NK-92 (cell line): ENCODE measurements around the gene VWA5B1.

ENCODE experiments used
- DNase-seq: peaks from one replicate; lab custom pipeline; 2025; ENCODE audit not compliant: unreplicated experiment; lab: John Stamatoyannopoulos, UW

VWA5B1 gene

DNA sequence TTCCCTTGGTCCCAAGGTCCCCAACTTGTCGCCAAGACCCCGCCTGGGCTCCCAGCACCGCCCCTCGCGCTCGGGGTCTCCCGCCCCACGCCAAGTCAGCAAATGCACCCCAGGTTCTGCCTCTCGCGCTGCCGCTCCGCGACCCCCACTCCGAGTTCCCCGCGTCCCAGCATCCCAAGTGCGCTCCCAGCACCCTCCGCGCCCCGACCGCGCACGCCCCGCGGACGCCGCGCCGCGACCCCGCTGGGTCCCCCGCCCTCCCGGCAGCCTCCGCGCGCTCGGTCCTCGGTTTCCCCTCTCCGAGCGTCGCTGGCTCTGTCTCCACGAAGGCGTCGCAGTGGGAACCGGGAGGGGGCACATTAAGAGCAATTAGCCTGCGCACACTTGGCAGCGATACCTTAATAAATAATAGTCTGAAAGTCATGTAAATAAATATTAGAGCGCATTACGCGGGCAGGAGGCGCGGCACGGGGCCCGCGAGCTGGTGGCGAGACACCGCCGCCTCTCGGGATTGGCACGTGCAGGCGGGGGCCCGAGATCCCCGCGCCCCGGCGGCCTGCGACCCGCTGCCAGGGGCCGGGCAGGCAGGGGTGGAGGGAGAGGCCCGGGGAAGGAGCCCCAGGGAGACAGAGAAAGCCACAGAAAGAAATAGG is 75.9 kb downstream of the VWA5B1 start:
- DNase-seq: no peak

DNA sequence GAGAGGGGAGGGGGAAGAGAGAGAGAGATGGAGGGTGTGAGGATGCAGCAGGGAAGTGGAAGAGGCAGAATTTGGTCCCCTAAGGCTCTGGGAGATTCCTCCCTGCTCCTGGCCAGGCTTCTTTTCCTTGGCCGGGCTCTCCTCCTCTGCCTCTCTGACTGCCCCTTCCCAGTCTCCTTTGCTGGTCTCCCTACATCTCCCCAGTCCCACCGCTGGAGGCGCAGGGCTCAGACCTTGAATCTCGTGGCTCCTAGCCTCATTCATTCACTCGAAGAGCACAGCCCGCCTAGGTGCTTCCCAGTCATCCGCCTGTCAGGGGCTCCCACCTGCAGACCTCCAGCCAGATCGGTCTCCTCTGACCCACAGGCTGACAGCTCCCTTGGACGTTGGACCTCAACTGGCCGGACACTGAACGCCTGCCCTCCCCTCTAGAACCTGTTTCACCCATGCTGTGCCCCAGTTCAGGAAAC is 76.5 kb downstream of the VWA5B1 start:
- DNase-seq: no peak

DNA sequence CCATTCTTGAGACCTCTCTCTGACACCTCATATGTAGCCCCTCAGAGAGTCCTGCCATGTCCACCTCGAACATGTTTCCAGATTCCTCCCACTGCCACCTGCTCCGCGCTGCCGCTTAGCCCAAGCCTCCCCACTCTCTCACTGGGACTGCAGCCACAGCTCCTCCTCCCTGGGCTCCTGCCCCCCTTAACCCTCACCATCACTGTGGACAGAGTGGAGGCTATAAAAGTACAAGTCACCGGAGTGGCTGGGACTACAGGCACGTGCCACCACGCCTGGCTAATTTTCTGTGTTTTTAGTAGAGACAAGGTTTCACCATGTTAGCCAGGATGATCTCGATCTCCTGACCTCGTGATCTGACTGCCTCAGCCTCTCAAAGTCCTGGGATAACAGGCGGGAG is 77.0 kb downstream of the VWA5B1 start:
- no peak for DNase-seq

DNA sequence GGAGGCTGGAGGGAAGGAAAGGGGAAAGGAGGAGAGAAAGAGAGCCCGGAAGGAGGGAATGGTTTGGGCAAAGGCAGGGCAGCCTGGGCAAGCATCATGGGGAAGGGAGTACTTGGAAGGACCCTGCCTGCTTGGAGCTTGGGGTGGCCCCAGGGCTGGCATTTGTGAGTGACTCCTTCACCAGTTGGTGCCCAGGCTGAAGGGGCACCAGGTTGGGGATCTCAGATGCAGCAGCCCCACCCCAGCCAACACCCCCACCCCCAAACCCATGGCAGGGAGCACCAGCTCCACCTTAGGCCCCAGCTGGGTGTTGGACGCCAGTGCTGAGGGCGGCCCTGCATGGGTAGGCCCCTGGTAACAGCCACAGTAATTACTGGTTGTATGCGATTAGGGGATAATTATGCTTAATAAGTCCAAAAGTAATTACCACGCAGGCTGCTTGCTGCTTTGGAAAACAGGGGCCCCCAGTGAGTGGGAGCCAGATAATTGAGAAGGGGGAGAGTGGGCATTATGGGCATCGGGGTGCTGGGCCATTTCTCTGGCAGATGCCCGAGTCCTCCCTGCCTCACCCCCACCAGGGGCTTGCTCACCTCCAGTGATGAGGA is 78.3 kb downstream of the VWA5B1 start:
- no peak for DNase-seq

DNA sequence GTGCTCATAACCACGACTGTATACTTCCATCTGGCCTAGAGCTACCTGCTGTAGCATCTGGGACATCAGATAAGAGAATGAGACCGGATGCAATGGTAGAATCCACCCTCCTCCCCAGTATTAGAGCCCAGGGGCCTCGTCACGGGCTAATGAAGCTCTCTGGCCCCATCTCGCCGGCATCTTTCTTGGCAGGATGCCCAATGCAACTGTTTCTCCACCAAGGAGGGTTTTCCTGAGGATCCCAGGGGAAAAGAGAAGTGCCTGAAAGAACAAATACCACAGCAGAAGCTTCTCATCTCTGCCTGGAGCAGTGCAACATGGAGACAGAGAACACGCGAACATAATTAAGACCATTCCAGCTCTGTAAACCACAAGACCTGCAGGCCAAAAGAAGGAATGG is 80.0 kb downstream of the VWA5B1 start:
- DNase-seq: no peak

DNA sequence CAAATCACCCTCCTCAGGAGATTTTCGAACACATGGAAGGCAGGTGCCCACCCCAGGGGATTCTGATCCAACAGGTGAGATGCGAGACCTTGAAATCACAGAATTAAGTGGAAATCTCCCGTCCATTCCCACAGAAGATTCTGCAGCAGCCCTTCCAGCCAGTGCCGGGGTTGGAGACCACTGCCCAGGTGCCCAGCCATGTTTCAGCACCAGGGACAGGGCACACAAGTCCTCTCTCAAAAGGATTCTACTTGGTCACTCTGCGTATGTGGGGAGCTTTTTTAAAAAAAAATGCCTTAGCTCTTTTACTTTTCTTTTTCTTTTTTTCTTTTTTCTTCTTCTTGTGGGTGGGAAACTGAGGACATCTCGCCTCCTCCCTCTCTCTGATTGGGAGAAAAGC is 80.7 kb downstream of the VWA5B1 start:
- no peak for DNase-seq

DNA sequence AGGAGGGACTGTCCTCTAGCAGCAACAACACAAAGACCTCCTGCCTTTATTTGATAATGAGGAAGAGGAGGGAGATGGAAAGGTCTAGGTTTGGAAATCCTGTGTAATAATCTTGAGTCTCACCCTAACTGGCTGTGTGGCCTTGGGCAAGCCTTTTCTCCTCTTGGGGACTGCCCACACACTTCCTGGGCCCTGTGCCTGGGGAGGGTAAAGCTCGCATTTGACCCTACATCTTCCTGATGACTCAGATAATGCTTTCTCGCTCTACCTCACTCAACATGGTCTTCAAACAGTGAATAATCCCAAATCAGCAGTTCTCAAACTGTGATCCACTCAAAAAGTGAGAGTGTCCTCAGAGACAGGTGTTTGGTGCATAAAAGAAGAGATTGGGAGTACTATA is 81.2 kb downstream of the VWA5B1 start:
- no peak for DNase-seq

DNA sequence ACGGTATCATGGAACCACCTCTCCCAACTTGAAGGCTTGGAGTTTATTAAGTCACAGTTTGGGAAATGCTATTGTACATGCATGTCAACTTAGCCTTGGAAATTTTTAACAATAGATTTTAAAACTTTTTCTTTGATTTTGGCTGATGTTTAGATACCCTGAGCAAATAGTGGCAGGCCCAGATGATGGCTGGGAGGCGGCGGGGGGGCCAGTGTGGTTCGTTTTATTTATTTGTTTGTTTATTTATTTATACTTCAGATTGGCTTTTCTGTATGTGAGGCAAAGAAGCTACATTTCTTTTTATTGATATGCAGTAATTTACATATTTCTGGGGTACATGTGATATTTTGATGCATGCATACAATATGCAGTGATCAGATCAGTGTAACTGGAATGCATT is 82.0 kb downstream of the VWA5B1 start:
- no peak for DNase-seq

DNA sequence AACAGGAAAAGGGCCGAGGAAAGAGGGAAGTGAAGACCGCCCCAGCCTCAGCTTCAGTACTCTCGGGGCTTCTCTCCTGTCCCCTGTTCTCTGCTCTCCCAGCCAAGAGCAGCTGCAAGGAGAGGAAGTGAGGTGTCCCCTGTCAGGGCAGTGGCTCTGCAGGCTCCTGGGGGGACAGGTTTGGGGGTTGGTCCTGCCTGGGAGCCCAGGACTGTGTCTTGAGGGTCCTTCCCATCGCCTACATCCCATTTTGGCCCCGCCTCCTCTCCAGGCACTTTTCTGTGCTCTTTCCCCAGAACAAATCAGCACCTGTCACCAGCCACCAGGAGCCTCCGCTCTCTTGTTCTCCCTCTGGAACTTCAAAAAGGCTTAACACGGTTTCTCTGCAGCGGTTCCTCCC is 82.6 kb downstream of the VWA5B1 start:
- DNase-seq: no peak

DNA sequence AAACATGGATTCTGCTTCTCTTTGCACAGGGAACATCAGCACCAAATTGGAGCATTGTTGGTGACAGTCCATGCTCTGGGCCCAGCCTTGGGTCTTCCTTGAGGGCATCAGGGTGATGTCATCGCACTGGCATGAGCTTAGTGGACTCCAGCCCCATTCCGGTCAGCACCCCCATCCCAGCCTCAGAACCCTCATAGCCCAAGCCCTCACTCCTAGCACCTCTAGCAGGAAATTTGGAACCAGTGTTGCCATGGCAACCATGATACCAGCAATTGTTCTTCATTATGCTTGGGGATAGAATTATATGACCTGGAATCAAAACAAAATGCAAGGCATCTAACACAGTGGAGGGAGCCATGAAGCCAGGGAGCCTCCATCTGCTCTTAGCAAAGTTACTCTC is 83.1 kb downstream of the VWA5B1 start:
- DNase-seq: no peak

DNA sequence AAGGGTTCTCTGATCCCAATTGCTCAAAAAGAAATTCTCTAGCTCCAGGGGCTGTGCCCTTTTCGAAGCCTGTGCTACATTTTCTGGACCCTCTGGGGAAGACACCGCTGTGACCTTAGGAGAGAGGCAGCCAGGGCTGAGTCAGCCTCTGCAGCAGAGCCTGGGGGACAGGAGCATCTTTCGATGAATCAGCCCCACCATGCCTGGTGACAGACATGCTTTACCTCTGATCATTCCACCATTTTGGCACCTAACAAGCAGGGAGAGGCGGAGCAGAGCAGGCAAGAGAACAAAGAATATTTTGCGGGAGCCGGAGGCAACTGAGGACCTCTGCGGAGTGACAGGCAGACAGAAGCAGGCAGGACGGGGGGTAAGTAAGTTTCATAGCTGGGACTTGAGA is 84.9 kb downstream of the VWA5B1 start:
- no peak for DNase-seq

DNA sequence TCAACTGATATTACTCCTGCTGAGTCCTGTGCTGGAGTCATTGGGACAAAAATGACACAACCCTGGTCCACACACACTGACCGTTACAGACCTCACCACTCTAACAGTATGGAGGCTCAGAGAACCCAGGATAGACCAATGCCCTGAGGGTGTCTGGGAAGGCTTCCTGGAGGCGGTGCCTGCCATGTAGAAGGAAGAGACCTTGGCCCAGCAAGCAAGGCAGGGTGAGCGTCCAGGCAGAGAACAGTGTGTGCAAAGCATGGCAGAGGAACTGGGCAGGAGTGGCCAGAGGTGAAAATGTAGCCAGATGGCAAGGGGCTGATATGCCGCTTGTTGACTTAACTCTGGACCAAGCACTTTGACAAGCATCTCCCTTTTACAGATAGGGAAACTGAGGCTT is 85.5 kb downstream of the VWA5B1 start:
- DNase-seq: no peak

DNA sequence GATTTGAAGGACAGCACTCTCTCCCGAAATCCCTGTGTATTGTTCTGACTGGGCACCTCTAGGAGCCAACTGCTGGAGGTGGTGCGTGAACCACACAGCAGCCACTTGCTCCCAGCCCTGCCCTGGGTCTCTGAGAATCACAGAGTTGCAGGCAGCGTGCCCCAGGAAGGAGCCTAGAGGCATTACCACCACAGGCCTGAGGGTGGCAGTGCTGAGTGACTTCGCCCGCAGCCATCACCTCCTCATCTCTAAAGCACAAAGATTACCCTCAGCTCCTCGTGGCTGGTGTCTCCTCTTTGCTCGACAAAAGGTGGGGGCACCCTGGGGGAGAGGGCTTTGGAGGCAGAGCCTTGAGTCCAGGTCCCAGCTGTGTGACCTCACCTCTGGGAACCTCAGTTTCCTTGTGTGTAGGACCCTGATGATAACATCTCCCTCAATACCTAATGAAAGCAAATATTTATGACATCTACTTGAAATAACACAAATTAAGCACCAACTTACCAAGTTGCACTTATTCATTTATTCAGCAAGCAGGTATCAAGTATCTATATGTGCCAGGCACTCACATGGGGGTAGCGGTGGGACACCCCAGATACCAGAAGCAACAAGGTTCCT is 86.3 kb downstream of the VWA5B1 start:
- DNase-seq: no peak

DNA sequence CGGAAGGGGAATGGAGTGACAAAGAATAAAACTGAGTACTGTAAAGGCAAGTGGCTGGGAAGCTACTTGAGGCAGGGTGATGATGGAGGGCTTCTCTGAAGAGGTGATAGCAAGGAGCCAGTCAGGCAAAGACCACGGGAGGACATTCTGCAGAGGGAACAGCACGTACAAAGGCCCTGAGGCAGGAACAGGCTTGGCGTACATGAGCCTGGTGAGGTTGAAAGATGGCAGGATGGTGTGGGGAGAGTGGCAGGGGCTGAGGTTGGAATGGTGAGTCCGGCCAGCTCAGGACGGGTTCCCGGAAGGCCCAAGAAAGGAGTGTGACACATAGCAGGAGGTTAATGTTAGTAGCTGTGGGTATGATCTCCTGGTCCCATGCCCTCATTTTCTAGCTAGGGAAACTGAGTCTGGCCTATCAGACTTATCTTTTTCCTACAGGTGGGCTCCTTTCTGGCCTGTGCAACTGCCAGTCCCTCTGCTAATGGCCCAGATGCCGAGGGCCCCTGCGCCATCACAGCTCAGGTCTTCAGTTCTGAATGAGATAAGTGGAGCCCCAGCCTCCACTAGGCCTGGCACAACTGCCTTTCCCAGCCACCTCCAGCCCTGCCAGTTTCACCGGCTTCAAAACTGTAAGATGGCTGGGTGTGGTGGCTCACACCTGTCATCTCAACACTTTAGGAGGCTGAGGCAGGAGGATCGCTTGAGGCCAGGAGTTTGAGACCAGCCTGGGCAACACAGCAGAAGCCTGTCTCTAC is 87.0 kb downstream of the VWA5B1 start:
- DNase-seq: no peak

DNA sequence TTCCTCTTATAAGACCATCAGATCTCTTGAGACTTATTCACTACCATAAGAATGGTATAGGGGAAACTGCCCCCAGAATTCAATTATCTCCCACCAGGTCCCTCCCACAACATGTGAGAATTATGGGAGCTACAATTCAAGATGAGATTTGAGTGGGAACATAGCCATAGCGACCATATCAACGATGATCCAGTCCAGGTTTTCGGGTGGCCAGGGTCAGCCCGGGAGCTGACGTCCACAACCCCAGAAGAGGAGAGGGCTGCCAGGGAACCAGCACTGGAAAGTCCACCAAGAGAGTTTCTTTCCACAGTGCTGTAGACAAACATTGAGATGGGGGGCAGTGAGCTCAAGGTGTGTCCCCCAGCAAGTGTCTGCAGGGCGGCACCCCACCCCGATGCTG is 88.4 kb downstream of the VWA5B1 start:
- DNase-seq: no peak

DNA sequence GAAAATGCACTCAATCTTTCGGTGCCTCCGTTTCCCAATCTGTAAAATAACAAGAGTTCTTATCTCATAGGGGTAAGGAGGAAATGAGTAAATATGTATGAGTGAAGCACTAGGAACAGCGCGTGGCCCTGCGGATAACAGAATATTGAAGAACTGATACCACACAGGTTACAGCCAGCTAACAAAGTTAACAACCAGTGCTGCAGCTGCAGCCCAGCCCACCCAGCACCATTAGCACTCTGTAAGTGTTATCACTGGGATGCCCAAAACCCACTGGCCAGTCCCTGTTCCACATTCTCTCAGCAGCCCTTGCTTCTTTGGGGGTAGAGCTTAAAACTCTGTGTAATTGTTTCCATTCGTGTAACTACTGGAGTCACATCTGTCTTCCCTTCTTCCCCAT is 89.5 kb downstream of the VWA5B1 start:
- no peak for DNase-seq

DNA sequence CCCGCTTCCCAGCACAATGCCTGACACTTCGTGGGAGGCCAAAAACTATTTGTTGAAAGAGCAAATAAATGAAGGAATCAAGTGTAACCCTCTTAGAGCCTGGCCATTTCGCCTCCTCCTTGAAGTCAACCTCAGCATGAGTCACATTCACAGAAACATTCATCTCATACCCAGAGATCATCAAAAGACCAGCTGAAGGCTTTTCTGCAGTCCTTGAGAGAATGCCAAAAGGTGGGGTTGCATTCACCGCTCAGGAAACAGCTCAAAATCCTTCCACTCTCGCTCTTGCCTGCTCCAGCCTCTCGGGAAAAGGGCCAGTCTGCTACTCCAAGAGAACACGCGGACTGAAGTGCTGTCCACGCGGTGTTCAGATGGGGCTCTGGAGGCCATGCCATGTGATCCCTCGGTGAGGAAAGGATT is 90.0 kb downstream of the VWA5B1 start:
- DNase-seq: no peak

DNA sequence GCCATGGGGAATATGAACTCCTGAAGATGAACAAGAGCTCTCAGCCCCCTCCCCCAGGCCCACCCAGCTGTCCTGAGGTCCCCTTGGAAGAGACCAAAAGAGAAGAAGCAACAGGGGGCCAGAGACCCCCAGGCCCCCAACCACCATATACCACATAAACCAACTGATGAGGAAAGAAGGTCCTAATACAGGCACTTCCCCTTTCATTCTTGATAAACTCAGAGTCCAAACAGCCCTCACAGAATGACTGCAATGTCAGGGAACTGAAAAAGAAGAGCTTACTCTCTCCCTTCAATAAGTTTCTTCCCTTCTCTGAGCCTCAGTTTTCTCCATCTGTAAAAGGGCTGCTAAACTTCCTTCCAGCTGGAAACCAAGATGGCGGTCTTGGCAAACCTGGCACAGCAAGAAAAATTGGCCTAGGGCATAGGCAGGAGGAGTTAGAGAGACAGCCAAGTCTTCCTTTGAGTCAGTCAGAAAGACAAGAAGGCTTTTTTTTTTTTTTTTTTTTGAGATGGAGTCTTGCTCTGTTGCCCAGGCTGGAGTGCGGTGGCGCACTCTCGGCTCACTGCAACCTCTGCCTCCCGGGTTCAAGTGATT is 90.5 kb downstream of the VWA5B1 start:
- DNase-seq: no peak

DNA sequence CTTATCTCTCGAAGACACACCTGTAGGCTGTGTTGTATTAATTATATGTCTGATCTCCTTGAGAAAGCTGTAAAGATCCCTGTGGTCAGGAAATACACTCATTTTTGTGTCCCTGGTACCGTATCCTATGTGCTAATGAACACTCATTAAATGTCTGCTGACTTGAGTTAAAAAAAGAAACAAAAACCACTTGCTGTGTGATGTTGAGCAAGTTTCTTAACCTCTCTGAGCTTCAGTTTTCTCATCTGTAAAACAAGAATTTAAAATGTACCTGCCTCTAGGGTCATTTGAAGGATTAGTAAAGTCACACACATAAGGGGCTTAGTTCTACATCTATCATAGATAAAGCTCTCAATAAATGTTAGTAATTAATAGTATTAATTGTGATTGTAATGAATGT is 91.3 kb downstream of the VWA5B1 start:
- no peak for DNase-seq

DNA sequence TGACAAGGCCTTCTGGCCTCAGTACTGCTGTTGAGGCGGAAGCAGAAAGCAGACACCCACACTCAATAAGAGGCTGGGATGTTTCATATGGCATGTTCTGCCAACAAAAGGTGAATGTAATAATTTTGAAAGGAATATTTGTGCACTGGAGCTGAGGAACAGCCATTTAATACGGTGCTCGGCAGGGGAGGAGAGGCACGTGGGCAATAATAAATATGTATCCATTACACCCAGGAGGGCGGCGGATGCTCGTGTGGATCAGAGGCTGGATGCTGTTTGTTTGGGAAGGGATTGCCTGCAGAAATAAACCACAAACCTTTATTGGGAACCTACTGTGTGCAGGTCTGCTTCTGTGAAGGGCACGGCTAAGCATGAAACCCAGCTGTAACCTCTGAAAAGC is 92.0 kb downstream of the VWA5B1 start:
- no peak for DNase-seq

DNA sequence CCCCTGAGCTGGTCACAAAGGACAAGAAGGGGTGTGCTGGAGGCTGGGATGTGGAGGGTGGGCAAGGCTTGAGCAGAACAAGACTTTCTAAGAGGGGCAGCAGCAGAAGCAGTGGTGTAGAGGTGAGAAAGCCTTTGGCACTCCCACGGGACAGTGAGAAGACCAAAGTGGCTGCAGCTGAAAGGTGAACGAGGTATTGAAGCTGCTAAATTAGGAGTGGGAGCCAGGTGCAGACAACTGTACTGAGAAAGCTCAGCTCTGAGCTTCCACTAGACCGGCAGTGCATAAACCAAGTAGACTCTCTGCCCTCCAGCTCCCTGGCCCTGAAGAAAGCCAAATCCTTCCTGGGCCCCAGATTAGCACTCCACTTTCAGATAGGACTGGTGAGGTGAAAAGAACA is 93.0 kb downstream of the VWA5B1 start:
- DNase-seq: no peak

DNA sequence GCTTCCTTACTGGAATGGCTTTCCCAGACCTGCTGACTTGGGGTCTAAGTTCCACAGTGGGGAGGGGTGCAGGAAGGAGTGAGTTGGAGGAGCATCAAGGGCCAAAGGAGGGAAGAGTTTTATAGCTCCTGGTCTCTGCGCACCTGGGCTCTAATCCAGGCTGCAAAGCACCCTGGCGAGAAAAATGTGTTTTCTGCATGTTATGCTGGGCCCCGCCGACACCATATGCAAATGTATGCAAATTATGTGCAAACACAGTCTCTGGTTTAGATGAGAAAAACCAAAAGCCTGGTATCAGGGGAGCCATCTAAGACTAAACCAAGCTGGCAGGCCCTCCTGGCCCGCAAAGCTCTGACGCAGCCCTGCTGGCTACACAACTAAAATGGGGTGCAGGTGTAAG is 95.0 kb downstream of the VWA5B1 start:
- DNase-seq: no peak
